Bladder microvascular endothelial cell (primary cell): ENCODE results near the gene DDX21. TPM values are rescaled to one million over a fixed set of nuclear protein-coding genes. Genes with fewer than 3 reads are reported as not detected.

Experiments
- total RNA-seq: library from RNA; depleted of rRNA; stranded (reverse); fragments of >200 nt; gene quantifications from 2 replicates; pipeline ENCODE4 v1.2.3, GENCODE V29; 2014

DDX21 gene
- total RNA-seq: 46.5 and 99.9 TPM in 2 replicates

DNA sequence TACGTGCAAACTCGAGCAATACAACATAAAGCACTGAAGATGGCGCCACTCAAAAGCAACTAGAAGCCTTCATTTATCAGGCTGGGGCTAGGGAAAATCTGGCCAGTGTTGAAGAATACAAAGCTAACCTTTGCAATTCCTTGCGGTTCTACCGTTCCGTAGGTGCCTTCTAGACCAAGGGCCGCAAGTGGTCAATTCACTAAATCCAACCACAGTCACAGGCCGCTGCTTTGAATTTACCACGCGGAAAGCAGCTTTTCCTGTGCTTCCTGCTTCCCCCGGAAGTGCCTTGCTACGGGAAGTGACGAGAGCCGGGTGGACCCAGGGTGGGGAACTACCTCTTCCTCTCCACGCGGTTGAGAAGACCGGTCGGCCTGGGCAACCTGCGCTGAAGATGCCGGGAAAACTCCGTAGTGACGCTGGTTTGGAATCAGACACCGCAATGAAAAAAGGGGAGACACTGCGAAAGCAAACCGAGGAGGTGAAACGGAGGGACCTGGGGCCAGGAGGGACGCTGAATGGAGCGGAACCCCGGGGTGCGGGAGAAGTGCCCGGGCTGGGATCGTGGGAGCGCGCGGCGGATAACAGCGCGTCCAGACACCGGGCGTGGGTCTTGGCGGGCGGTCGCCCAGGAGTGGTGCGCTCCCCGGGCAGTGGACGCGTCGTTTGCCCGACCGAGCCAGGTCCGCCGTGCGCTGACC lies at the start of gene DDX21:
TSS of gene DDX21 (plus strand) at position 339 of the 701 bp plus-strand sequence. CDS start at position 395, 56 bp downstream.

DNA sequence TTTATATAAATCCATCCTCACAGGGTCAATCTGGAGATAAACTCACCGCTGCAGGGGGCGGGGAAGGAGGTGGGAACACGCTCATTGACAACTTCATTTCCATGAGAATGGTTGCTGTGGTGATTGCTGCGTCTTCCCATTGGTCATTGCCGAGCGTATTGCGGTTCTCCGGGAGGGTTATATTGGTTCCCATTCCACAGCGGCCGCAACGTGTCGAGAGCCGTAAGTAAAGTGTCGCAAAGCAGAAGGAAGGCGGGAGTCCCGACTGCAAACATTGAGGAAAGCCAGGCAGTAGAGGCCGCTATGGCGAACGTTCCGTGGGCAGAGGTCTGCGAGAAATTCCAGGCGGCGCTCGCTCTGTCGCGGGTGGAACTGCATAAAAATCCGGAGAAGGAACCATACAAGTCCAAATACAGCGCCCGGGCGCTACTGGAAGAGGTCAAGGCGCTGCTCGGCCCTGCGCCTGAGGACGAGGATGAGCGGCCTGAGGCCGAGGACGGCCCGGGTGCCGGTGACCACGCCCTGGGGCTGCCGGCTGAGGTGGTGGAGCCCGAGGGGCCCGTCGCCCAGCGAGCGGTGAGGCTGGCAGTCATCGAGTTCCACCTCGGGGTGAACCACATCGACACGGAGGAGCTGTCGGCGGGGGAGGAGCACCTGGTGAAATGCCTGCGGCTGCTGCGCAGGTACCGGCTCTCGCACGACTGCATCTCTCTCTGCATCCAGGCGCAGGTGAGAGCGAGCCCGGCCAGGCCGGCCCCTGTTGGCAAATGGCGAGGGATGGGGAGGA lies 32.8 kb downstream of the DDX21 start, which contains the start of gene KIFBP:
TSS of gene KIFBP (plus strand) at position 274 of the 787 bp plus-strand sequence. CDS start at position 304, 30 bp downstream.

Other genes with a start within 250 kb of the DDX21 start
- 26.2 and 32.8 TPM in 2 replicates for gene CCAR1, start 234.9 kb upstream of the DDX21 start, total RNA-seq
- gene STOX1, start 128.6 kb upstream of the DDX21 start, total RNA-seq: 0.19 and 0.32 TPM in 2 replicates
- gene DDX50, start 54.9 kb upstream of the DDX21 start, total RNA-seq: 32.2 and 38.6 TPM in 2 replicates
- gene KIFBP, start 32.6 kb downstream of the DDX21 start, total RNA-seq: 31.2 and 50.4 TPM in 2 replicates
- gene SRGN, start 131.9 kb downstream of the DDX21 start, total RNA-seq: 311 and 523 TPM in 2 replicates
- gene VPS26A, start 168.0 kb downstream of the DDX21 start, total RNA-seq: 28.5 and 38.0 TPM in 2 replicates
- gene SUPV3L1, start 224.1 kb downstream of the DDX21 start, total RNA-seq: 18.1 and 30.3 TPM in 2 replicates